Endothelial cell of umbilical vein (primary cell): ENCODE data around the gene EYS. TPM values are rescaled to one million over a fixed set of nuclear protein-coding genes. Genes with fewer than 3 reads are reported as not detected.

Experiments used
- BruUV-seq: library from RNA; stranded (reverse); fragments of 400-500 nt; replicated peaks from 2 replicates; lab custom pipeline; 2021; lab: Mats Ljungman, UMichigan
- CTCF ChIA-PET: fragments of 300-600, 350-600 bp; sonication (Branson Sonifier 250); formaldehyde crosslinking; loops from one replicate; lab custom pipeline; 2021; ENCODE audit warnings: antibody characterized with exemption, inconsistent platforms; lab: Charles Lee
- POLR2A ChIA-PET: fragments of 300-600, 350-600 bp; sonication (Branson Sonifier 250); formaldehyde crosslinking; loops from one replicate; lab custom pipeline; 2021; ENCODE audit warnings: antibody characterized with exemption, inconsistent platforms; lab: Charles Lee
- DNase-seq: peaks from one replicate; pipeline ENCODE4 v3.0.0-alpha.2; 2011; ENCODE audit warnings: low read depth, low spot score
- FAIRE-seq: peaks from 2 replicates; lab custom pipeline; 2011; peaks lifted over from hg19 to GRCh38; lab: Jason Lieb, UNC
- H2AFZ ChIP-seq: 2 replicates; pipeline ENCODE4 v1.6.0; 2012; ENCODE audit warnings: low read depth, low read length, control low read depth, inconsistent platforms
- H3K27ac ChIP-seq: 2 replicates; pipeline ENCODE4 v1.5.1; 2011; ENCODE audit warnings: low read depth, mild to moderate bottlenecking, control low read depth, low read length, moderate library complexity; ENCODE audit not compliant: insufficient read depth
- H3K27me3 ChIP-seq, 2 experiments: 2 replicates each; pipeline versions ENCODE4 v1.6.0 to v1.6.1; 2011; ENCODE audit warnings: low read length in 2 of 2, mixed read lengths in 1 of 2; ENCODE audit not compliant: control insufficient read depth in 2 of 2, insufficient read depth in 2 of 2
- H3K36me3 ChIP-seq, 2 experiments: 2 replicates in 1 of 2; 3 replicates in 1 of 2; pipeline ENCODE4 v1.5.1; 2011; ENCODE audit warnings: low read length in 2 of 2, mild to moderate bottlenecking in 1 of 2, moderate library complexity in 1 of 2; ENCODE audit not compliant: control insufficient read depth in 2 of 2, insufficient read depth in 2 of 2; ENCODE audit errors: extremely low read depth in 1 of 2
- H3K4me1 ChIP-seq: 3 replicates; pipeline ENCODE4 v1.5.1; 2011; ENCODE audit warnings: mild to moderate bottlenecking, low read length; ENCODE audit not compliant: control insufficient read depth, insufficient read depth; ENCODE audit errors: extremely low read depth
- H3K4me2 ChIP-seq: 2 replicates; pipeline ENCODE4 v1.6.1; 2011; ENCODE audit warnings: low read length, control low read depth, mixed read lengths; ENCODE audit not compliant: insufficient read depth
- H3K4me3 ChIP-seq, 3 experiments: fragments of 200-600 bp in 1 of 3; sonication (generic), shearing (Covaris generic) in 1 of 3; replicated peaks in 1 of 3; 2 replicates each; pipeline ENCODE4 v1.5.1; 2011 to 2016; ENCODE audit warnings: control low read depth in 3 of 3, low read length in 3 of 3, mild to moderate bottlenecking in 2 of 3, inconsistent platforms in 1 of 3, low read depth in 1 of 3, moderate library complexity in 1 of 3; ENCODE audit not compliant: insufficient read depth in 1 of 3
- H3K79me2 ChIP-seq: 2 replicates; pipeline ENCODE4 v1.6.0; 2012; ENCODE audit warnings: low read length, inconsistent platforms; ENCODE audit not compliant: control insufficient read depth, insufficient read depth
- H3K9ac ChIP-seq: replicated peaks from 2 replicates; pipeline ENCODE3; 2011; ENCODE audit warnings: low read length, control low read depth; ENCODE audit not compliant: insufficient read depth; ENCODE audit errors: extremely low read depth
- H3K9me1 ChIP-seq: replicated peaks from 3 replicates; pipeline ENCODE4 v1.6.0; 2011; ENCODE audit warnings: mild to moderate bottlenecking, low read length; ENCODE audit not compliant: control insufficient read depth, insufficient read depth; ENCODE audit errors: extremely low read depth
- H3K9me3 ChIP-seq: replicated peaks from 2 replicates; pipeline ENCODE4 v1.5.1; 2012; ENCODE audit warnings: low read length, inconsistent platforms; ENCODE audit not compliant: control insufficient read depth, insufficient read depth
- H4K20me1 ChIP-seq: replicated peaks from 2 replicates; pipeline ENCODE3; 2011; ENCODE audit warnings: mild to moderate bottlenecking, low read length; ENCODE audit not compliant: control insufficient read depth, insufficient read depth; ENCODE audit errors: extremely low read depth
- FOS ChIP-seq: IDR thresholded peaks from 2 replicates; pipeline ENCODE4 v1.6.1; 2011; ENCODE audit warnings: mild to moderate bottlenecking, low read length, moderate library complexity, borderline replicate concordance; ENCODE audit not compliant: insufficient read depth
- POLR2A ChIP-seq: IDR thresholded peaks from 2 replicates; pipeline ENCODE4 v1.6.1; 2012; ENCODE audit warnings: low read depth, mild to moderate bottlenecking, control low read depth, low read length
- dilution Hi-C: fragments of 300-500 bp; cut with MboI; formaldehyde crosslinking; loops from one replicate; pipeline ENCODE4 v1.15.0; 2019; ENCODE audit warnings: low sequenced_read_pairs; ENCODE audit not compliant: extremely low pct_ligation_motif_present
- intact Hi-C: fragments of 100-400 bp; cut with micrococcal nuclease; formaldehyde crosslinking; loops from one replicate; pipeline ENCODE4 v1.10.0; 2022
- polyA plus RNA-seq, 4 experiments: library from polyadenylated mRNA; depleted of rRNA in 3 of 4; stranded (reverse) in 3 of 4; unstranded in 1 of 4; fragments of >200 nt; gene quantifications; 2 replicates each; pipeline versions ENCODE4 v1.2.1 to v1.2.3, GENCODE V29; 2011 to 2012; ENCODE audit warnings: missing spikeins in 1 of 4
- total RNA-seq: library from RNA; stranded (reverse); gene quantifications from 2 replicates; pipeline ENCODE4 v1.2.3, GENCODE V29; 2021

The EYS gene
- total and polyA plus RNA-seq, 2 donors (not counting 3 experiments of a cell fraction or from before 2014, with no cell fraction given), result 0.01 to 0.27 TPM

- FAIRE-seq (no peak), DNase-seq (no peak)
- no peaks in the 10 kb centered on the region for H3K4me1 ChIP-seq
- H3K79me2 ChIP-seq, result no peaks in the 10 kb centered on the region
- H3K4me2 ChIP-seq, result no peak overlapping the region
- ChIA-PET CTCF (no interaction called here), POLR2A (no interaction called here)
- H3K27ac ChIP-seq, result no peak overlapping the region
- H3K9ac ChIP-seq, result no peak overlapping the region
- no peak overlapping the region for H3K4me3 ChIP-seq
- no peaks in the 10 kb centered on the region for H3K36me3 ChIP-seq
- no peaks in the 10 kb centered on the region for H4K20me1 ChIP-seq
- no peaks in the 10 kb centered on the region for H3K9me1 ChIP-seq
- dilution Hi-C loops (no loop called here), intact Hi-C loops (no loop called here)
- H2AFZ ChIP-seq, result no peak overlapping the region
- TF ChIP-seq FOS, result no peak
- no peaks in the 10 kb centered on the region for H3K9me3 ChIP-seq
- H3K27me3 ChIP-seq, result no peaks in the 10 kb centered on the region
- no TSS peak for BruUV-seq
Observed at GRCh38 chr6:63864061-63864460, 1843.0 kb downstream of the EYS start.

DNA sequence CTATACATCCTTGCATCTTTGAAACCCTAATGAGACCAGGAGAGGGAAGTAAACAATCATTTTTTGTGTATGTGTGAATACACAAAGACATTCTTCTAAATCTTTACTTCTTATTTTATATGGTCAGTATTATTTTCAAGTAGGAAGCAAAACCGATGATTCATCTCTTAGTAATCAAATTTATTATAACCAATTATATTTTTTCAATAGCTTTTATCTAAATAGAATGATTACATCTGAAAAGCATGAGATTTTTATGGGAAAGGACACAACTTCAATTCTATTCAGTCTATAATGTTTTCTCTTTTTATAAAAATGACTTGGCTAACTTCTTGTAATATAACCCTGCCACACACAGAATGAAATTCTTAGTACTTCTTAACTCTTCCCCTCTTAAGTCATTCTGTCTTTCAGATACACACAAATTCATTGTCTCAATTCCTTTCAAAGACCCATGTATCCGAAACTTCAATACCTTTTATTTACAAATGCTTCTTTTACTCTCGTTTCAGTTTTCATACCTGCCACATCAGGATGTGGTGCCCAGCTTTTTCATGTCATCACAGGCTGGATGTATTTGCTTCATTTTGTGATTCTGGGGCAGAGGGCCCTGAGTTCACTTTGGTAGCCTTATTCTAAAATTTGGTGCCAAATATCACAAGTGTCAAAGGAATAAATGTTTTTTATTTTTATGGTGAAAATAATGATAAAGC, 1844.4 kb downstream of the EYS start:
- no peak overlapping the region for H3K4me3 ChIP-seq
- H3K36me3 ChIP-seq, result no peaks in the 10 kb centered on the region
- POLR2A ChIA-PET, result no interaction called here
- DNase-seq (no peak), FAIRE-seq (no peak)
- no peaks in the 10 kb centered on the region for H3K79me2 ChIP-seq
- no peak overlapping the region for H3K27ac ChIP-seq
- H3K9ac ChIP-seq, result no peak overlapping the region
- H3K9me3 ChIP-seq, result no peaks in the 10 kb centered on the region
- no peaks in the 10 kb centered on the region for H4K20me1 ChIP-seq
- no peaks in the 10 kb centered on the region for H3K9me1 ChIP-seq
- CTCF ChIA-PET, result interaction anchor here (0.7 kb wide), 1 partner anchor 543 kb away, joined by 3 read pairs; no protein-coding TSS in a partner anchor
- H3K27me3 ChIP-seq, result no peaks in the 10 kb centered on the region
- intact Hi-C loops, result no loop called here
- no TSS peak for BruUV-seq
- H2AFZ ChIP-seq, result no peak overlapping the region
- H3K4me1 ChIP-seq, result no peaks in the 10 kb centered on the region
- TF ChIP-seq FOS, result peak; percentile 26
- no peak for TF ChIP-seq POLR2A
- H3K4me2 ChIP-seq, result no peak overlapping the region
- dilution Hi-C loops, result no loop called here
